Stimulated activated CD8-positive, alpha-beta memory T cell treated with anti-CD3 and anti-CD28 coated beads, Interleukin-12 subunit alpha, Interleukin-12 subunit beta, amount 100 ng/mL, for 24 hours (primary cell): ENCODE measurements around the gene NPHS2.
"Not testable (repeated sequence)": the region's sequence is repeated elsewhere in the genome, so short reads cannot be mapped to it uniquely, and the experiment has no call there.

Experiments used
- DNase-seq: peaks from one replicate; pipeline ENCODE4 v3.0.0-alpha.2; 2020; ENCODE audit errors: extremely low read depth

Gene NPHS2

DNA sequence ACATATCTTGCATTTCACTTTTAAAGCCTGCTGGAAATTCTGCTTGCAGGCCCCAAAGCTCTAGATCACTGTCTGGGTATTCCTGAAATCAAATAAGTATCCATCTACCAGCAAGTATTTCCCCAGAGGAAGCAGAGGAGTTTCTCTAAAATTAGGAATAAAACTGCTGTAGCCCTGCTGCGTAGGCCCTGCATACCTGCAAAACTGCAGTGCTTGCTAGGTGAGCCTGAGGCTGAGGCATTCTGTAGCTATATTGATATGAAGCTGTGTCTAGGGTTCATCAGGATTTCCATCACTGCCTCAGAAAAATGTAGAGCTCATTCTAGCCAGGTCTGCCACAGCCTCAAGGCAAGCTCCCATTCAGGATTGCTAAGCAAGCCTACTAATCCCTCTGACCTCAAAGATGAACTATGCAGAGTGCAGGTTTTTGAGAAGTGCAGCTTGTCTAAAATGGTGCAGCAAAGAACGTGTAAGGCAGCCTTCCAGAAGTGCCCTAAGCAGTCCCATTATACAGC is 28.7 kb downstream of the NPHS2 start:
- no peak for DNase-seq

- DNase-seq = no peak
Observed at GRCh38 chr1:179545321-179545720, 30.4 kb downstream of the NPHS2 start.

DNA sequence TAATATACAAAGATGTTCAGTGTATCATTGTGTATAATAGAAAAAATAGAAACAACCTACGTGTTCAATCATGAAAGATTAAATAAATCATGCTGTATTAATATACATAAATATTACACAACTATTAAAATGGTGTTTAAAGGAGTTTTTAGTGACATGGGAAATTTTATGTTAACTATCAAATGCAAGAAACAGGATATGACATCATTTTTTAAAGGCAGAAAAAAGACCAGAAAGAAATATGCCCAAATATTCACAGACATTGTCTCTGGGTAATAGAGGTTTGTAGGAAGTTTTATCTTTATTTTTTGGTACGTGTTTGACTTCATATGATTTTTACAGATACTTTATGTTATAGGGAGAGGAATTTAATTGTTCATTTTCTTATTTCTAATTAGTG is 34.0 kb downstream of the NPHS2 start:
- no peak for DNase-seq

GRCh38 chr1:179530352-179530751 is 45.4 kb downstream of the NPHS2 start:
- DNase-seq = no peak

- DNase-seq = no peak
Observed at GRCh38 chr1:179529482-179530195, 46.1 kb downstream of the NPHS2 start.

GRCh38 chr1:179518544-179518943 is 57.2 kb downstream of the NPHS2 start:
- DNase-seq = not testable (repeated sequence)

DNA sequence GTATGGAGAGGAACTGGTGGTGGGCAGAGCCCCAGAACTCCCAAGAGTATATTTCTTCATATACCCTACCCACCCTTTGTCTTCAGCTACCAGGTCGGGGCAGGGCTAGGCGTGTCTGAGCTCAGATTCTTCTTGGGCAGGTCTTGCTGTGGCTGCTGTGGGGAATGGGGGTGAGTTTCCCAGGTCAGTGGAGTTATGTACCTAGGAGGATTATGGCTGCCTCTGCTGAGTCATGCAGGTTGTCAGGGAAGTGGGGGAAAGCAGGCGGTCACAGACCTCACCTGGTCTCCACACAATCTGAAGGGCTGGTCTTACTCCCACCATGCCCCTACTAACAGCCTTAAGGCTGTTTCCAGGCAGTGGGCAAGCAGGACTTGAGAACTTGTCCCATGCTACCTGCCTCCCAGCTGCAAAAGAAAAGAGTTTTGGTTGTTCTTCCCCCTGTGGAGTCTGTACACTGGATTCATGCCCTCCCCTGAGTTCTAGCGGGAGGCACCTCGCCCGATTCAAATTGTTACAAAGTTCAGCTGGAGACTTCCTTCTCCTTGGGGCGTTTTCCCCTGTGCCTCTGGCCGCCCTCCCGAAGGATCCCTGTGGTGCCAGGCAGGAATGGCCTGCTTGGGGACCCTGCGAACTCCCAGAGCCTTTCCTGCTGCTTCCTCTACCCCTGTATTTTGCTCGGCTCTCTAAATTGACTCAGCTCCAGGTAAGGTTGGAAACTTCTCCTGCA is 58.6 kb downstream of the NPHS2 start:
- DNase-seq = no peak

DNA sequence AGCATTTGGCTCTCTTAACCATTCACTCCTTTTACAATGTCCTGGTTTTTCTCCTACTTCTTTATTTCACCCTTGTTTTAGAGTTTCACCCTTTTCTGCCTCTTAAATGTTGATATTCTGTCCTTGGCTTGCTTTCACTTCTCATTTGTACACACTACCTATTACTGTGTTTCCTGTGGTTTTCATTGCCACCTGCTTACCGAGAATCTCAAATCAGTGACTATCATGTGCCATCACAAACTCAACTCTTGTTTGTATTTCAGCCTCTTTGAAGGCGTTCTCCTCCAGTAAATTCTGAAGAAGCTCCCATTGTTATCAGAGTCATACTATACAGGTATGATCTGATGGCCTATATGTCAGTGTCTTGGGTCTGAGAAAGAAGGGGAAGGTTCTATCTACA is 65.7 kb downstream of the NPHS2 start:
- DNase-seq = no peak

DNA sequence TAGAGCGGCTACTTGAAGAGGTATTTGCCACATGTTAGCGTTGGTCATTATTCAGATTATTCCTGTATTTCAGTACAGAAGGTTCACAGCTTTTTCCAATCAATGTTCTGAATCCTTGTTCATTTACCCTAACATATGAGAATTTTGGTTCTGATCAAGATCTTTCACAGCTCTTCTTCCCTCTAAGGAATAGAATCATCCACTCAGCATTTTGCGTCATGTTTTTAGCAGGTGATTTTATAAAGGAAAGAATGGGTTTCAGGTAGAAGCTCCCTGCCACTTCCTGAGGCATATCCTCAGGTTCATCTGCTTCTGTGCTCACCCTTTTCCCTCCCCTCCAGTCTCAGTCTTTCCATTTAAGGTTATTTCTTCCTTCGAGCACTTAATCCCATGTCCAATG is 66.4 kb downstream of the NPHS2 start:
- DNase-seq = no peak

DNA sequence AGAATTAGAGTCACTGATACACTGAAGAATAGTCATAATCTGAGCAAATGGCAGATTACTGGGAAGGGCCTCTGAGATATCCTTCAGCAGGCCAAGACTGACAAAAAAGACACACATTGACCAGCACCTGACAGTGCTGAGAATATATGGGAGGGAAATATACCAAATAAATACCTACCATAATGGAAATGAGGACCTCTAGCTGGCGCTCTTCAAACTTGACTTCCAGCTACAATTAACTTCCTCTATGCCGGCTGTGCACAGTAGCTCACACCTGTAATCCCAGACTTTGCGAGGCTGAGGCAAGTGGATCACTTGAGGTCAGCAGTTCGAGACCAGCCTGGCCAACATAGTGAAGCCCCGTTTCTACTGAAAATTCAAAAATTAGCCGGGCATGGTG is 69.5 kb downstream of the NPHS2 start:
- DNase-seq = no peak
